ENCODE data around the gene ASAP2. TPM values are rescaled to one million over a fixed set of nuclear protein-coding genes. Genes with fewer than 3 reads are reported as not detected.

Gene ASAP2
- polyA plus RNA-seq, 3 donors: 0.08 to 1.1 (median 0.20) TPM

- no peak overlapping the region for H3K4me3 ChIP-seq (replicated peaks in 1 of 3; ENCODE audit: low read depth in 2 of 3, low read length in 3 of 3)
- intact Hi-C loops (cut with micrococcal nuclease): no loop called here
- H3K79me2 ChIP-seq (ENCODE audit: insufficient read depth, low read length): no peaks in the 10 kb centered on the region
- H3K4me2 ChIP-seq (replicated peaks; ENCODE audit: extremely low read depth, low read length, poor library complexity, severe bottlenecking): no peak overlapping the region
- H3K27me3 ChIP-seq (ENCODE audit: control insufficient read depth in 2 of 2, insufficient read depth in 2 of 2, low read length in 2 of 2): no peaks in the 10 kb centered on the region
- no peak overlapping the region for H2AFZ ChIP-seq (ENCODE audit: insufficient read depth, low read depth, low read length, poor library complexity, severe bottlenecking)
- WGBS (ENCODE audit: insufficient coverage): 100% methylated on average over 1 of the region's 3 CpGs
- peaks cover 70 to 83% of the 10 kb centered on the region in 2 donors for H3K36me3 Mint-ChIP-seq
- H3K9me3 ChIP-seq (replicated peaks in 1 of 2; ENCODE audit: control insufficient read depth in 1 of 2, insufficient read depth in 1 of 2, low read length in 2 of 2): no peaks in the 10 kb centered on the region
- H3K4me3 Mint-ChIP-seq: no peak overlapping the region
- H3K9me3 Mint-ChIP-seq: no peaks in the 10 kb centered on the region
- TF ChIP-seq CTCF (IDR thresholded peaks at IDR 0.05): no peak
- no peaks in the 10 kb centered on the region for H3K27me3 Mint-ChIP-seq (ENCODE audit: low read depth in 3 of 3)
- H3K4me1 Mint-ChIP-seq: no peaks in the 10 kb centered on the region
- no peak overlapping the region for H3K27ac ChIP-seq (ENCODE audit: low read depth in 1 of 2, low read length in 2 of 2)
- no peak overlapping the region for H3K9ac ChIP-seq (ENCODE audit: insufficient read depth, low read length, poor library complexity, severe bottlenecking)
- H3K4me1 ChIP-seq (ENCODE audit: control insufficient read depth in 1 of 2, insufficient read depth in 2 of 2, low read length in 2 of 2): no peaks in the 10 kb centered on the region
- no peak overlapping the region for H3K27ac Mint-ChIP-seq
- DNase-seq: no peak
- no peaks in the 10 kb centered on the region for H4K20me1 ChIP-seq (ENCODE audit: insufficient read depth, low read length)
- peaks cover 84 to 95% of the 10 kb centered on the region in 2 donors for H3K36me3 ChIP-seq (replicated peaks in 1 of 2; ENCODE audit: control insufficient read depth in 1 of 2, insufficient read depth in 2 of 2, low read length in 2 of 2)
Observed at GRCh38 chr2:9441556-9441955, 234.9 kb downstream of the ASAP2 start.

- WGBS (ENCODE audit: insufficient coverage): 100% methylated on average over 2 of the region's 5 CpGs
- peaks cover 67 to 79% of the 10 kb centered on the region in 2 donors for H3K36me3 Mint-ChIP-seq
- H2AFZ ChIP-seq (ENCODE audit: insufficient read depth, low read depth, low read length, poor library complexity, severe bottlenecking): no peak overlapping the region
- H3K4me3 ChIP-seq (replicated peaks in 1 of 3; ENCODE audit: low read depth in 2 of 3, low read length in 3 of 3): no peak overlapping the region
- no peak for DNase-seq
- no peak overlapping the region for H3K9ac ChIP-seq (ENCODE audit: insufficient read depth, low read length, poor library complexity, severe bottlenecking)
- H3K27me3 ChIP-seq (ENCODE audit: control insufficient read depth in 2 of 2, insufficient read depth in 2 of 2, low read length in 2 of 2): no peaks in the 10 kb centered on the region
- no peaks in the 10 kb centered on the region for H3K27me3 Mint-ChIP-seq (ENCODE audit: low read depth in 3 of 3)
- H3K4me1 Mint-ChIP-seq: no peaks in the 10 kb centered on the region
- intact Hi-C loops (cut with micrococcal nuclease): no loop called here
- no peak overlapping the region for H3K4me3 Mint-ChIP-seq
- no peaks in the 10 kb centered on the region for H4K20me1 ChIP-seq (ENCODE audit: insufficient read depth, low read length)
- no peaks in the 10 kb centered on the region for H3K9me3 Mint-ChIP-seq
- no peak overlapping the region for H3K4me2 ChIP-seq (replicated peaks; ENCODE audit: extremely low read depth, low read length, poor library complexity, severe bottlenecking)
- H3K36me3 ChIP-seq (replicated peaks in 1 of 2; ENCODE audit: control insufficient read depth in 1 of 2, insufficient read depth in 2 of 2, low read length in 2 of 2): peaks cover 80 to 88% of the 10 kb centered on the region in 2 donors
- H3K27ac ChIP-seq (ENCODE audit: low read depth in 1 of 2, low read length in 2 of 2): no peak overlapping the region
- H3K9me3 ChIP-seq (replicated peaks in 1 of 2; ENCODE audit: control insufficient read depth in 1 of 2, insufficient read depth in 1 of 2, low read length in 2 of 2): no peaks in the 10 kb centered on the region
- no peak for TF ChIP-seq CTCF (IDR thresholded peaks at IDR 0.05)
- H3K4me1 ChIP-seq (ENCODE audit: control insufficient read depth in 1 of 2, insufficient read depth in 2 of 2, low read length in 2 of 2): no peaks in the 10 kb centered on the region
- H3K27ac Mint-ChIP-seq: peak overlapping the region in 1 of 7 donors; percentile 38
- H3K79me2 ChIP-seq (ENCODE audit: insufficient read depth, low read length): no peaks in the 10 kb centered on the region
Observed at GRCh38 chr2:9443526-9443925, 236.9 kb downstream of the ASAP2 start.

Measured in CD14-positive monocyte (primary cell).